ENCODE results near the gene SMIM24. TPM values are rescaled to one million over a fixed set of nuclear protein-coding genes. Genes with fewer than 3 reads are reported as not detected.

The SMIM24 gene
- total and polyA plus RNA-seq, 7 donors: 0.10 to 0.53 (median 0.49) TPM; not detected in 4

- H3K9me3 ChIP-seq: no peaks in the 10 kb centered on the region
- no peak overlapping the region for H3K4me3 ChIP-seq
- peak overlapping the region; percentile 71 for H3K27ac ChIP-seq
- DNase-seq (no peak), ATAC-seq (peak; percentile 15 to 38 (median 26))
- intact Hi-C loops (cut with DNase I): no loop called here
- peaks cover 55% of the 10 kb centered on the region for H3K4me1 ChIP-seq
- WGBS, 3 donors: 48 to 68% (median 55%) methylated on average over 15 of the region's 15 CpGs
- H3K36me3 ChIP-seq (ENCODE audit: insufficient read depth in 1 of 2, low read depth in 1 of 2): peaks cover 0 to 65% of the 10 kb centered on the region in 2 donors
- TF ChIP-seq, protein P1, sequence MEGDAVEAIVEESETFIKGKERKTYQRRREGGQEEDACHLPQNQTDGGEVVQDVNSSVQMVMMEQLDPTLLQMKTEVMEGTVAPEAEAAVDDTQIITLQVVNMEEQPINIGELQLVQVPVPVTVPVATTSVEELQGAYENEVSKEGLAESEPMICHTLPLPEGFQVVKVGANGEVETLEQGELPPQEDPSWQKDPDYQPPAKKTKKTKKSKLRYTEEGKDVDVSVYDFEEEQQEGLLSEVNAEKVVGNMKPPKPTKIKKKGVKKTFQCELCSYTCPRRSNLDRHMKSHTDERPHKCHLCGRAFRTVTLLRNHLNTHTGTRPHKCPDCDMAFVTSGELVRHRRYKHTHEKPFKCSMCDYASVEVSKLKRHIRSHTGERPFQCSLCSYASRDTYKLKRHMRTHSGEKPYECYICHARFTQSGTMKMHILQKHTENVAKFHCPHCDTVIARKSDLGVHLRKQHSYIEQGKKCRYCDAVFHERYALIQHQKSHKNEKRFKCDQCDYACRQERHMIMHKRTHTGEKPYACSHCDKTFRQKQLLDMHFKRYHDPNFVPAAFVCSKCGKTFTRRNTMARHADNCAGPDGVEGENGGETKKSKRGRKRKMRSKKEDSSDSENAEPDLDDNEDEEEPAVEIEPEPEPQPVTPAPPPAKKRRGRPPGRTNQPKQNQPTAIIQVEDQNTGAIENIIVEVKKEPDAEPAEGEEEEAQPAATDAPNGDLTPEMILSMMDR (IDR thresholded peaks at IDR 0.05): no peak
- no peaks in the 10 kb centered on the region for H3K27me3 ChIP-seq (ENCODE audit: insufficient read depth in 3 of 3, low read length in 2 of 3)
These were observed 37.7 kb downstream of the SMIM24 start for GRCh38 chr19:3442487-3443071.

DNA sequence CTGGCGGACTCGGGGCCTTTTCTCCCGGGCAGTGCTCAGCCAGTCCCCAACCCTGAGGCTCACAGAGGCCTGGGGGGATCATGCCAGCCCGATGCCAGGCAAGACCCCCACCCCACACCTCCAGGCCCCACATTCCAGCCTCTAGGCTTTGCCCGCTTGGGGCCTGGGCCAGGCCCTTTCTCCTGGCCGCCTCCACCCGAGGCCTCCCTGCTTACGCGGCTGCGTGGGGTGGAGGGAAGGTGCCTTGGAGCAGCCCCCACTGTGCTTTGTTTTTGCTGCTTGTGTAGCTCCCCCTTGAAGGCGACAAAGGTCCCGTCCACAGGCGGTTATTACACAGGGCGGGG lies 38.4 kb downstream of the SMIM24 start:
- Histone ChIP-seq H3K9me3 (no peaks in the 10 kb centered on the region), H3K27ac (peak overlapping the region; percentile 71), H3K27me3 (ENCODE audit: insufficient read depth in 3 of 3, low read length in 2 of 3) (no peaks in the 10 kb centered on the region), H3K4me3 (no peak overlapping the region), H3K4me1 (peaks cover 55% of the 10 kb centered on the region), H3K36me3 (ENCODE audit: insufficient read depth in 1 of 2, low read depth in 1 of 2) (peaks cover 0 to 68% of the 10 kb centered on the region in 2 donors)
- intact Hi-C loops (cut with DNase I): no loop called here
- DNase-seq: no peak
- TF ChIP-seq, protein P1 (IDR thresholded peaks at IDR 0.05): no peak
- WGBS, 3 donors: 66 to 79% (median 67%) methylated on average over 14 of the region's 14 CpGs
- ATAC-seq: peak; percentile 2 to 11 (median 6)

DNA sequence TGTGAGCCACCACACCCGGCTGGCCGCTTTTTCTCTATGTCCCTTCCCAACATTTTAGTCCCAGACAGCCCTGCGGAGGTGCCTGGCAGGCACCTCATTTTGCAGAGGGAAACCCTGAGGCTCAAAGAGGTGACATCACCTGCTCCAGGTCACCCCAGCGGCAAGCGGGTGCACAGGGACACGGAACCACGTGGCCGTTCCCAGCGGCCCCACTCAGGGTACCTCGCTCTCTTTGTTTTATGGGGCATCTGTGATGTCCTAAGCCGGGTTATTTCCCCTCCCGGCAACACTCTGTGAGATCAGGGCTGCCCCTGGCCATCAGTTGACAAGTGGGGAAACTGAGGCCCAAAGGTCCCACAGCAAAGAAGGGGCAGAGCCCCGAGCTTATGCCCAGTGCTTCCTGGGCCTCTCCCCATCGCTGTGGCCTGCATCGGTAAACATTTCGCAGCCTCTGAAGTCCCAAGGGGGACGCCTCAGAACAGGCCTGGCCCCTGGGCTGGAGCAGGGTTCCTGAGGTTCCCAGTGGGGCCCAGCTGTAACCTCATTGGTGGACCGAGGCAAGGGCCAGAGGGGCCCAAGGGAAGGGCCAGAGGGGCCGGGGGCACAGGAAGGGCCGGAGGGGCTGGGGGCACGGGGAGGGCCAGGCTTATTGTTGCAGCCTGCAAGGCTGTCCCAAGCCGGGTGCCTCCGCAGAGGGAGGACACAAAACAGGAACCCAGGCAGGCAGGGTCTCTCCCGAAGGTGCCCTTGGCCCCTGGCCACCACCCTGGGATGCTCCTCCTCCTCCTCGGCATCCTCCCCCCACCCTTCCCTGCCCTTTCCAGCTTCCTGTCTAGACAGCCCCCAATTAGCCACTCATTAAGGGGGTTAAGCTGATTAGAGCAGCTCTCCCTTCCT lies 39.0 kb downstream of the SMIM24 start:
- peak in 3 of 4 donors; percentile 1 to 7 (median 2) for ATAC-seq
- H3K4me3 ChIP-seq: no peak overlapping the region
- peak overlapping the region; percentile 71 for H3K27ac ChIP-seq
- H3K27me3 ChIP-seq (ENCODE audit: insufficient read depth in 3 of 3, low read length in 2 of 3): no peaks in the 10 kb centered on the region
- TF ChIP-seq, protein P1 (IDR thresholded peaks at IDR 0.05): no peak
- H3K4me1 ChIP-seq: peaks cover 55% of the 10 kb centered on the region
- 74 to 85% (median 75%) methylated on average over 23 to 25 of the region's 25 CpGs for WGBS, 3 donors
- intact Hi-C loops (cut with DNase I): no loop called here
- DNase-seq: no peak
- H3K9me3 ChIP-seq: no peaks in the 10 kb centered on the region
- H3K36me3 ChIP-seq (ENCODE audit: insufficient read depth in 1 of 2, low read depth in 1 of 2): peaks cover 0 to 70% of the 10 kb centered on the region in 2 donors

DNA sequence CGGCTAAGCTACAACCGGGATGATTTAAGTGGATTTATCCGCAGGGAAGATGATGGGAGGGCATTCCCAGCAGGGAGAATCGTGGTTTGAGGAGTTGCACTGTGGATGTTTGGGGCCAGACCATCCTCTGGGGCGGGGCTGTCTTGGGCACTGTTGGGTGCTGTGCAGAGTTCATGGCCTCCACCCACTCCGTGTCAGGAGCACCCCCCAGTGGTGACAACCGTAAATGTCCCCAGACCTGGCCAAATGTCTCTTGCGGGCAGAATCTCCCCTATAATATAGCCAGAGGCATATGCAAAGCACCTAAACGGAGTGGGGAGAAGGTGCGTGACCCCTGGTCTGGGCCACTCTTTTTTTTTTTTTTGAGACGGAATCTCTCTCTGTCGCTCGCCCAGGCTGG lies 40.2 kb downstream of the SMIM24 start:
- 68 to 73% (median 70%) methylated on average over 13 of the region's 13 CpGs for WGBS, 3 donors
- Histone ChIP-seq H3K4me1 (peaks cover 55% of the 10 kb centered on the region), H3K36me3 (ENCODE audit: insufficient read depth in 1 of 2, low read depth in 1 of 2) (peaks cover 0 to 69% of the 10 kb centered on the region in 2 donors), H3K27me3 (ENCODE audit: insufficient read depth in 3 of 3, low read length in 2 of 3) (no peaks in the 10 kb centered on the region), H3K27ac (peak overlapping the region; percentile 71), H3K9me3 (no peaks in the 10 kb centered on the region), H3K4me3 (no peak overlapping the region)
- TF ChIP-seq, protein P1 (IDR thresholded peaks at IDR 0.05): peak; percentile 45
- ATAC-seq (peak; percentile 36 to 64 (median 52)), DNase-seq (peak; percentile 66 to 82)
- intact Hi-C loops (cut with DNase I): no loop called here
